ENCODE data around the gene NSFL1C.
"Not testable (repeated sequence)": the region's sequence is repeated elsewhere in the genome, so short reads cannot be mapped to it uniquely, and the experiment has no call there.

NSFL1C gene

DNA sequence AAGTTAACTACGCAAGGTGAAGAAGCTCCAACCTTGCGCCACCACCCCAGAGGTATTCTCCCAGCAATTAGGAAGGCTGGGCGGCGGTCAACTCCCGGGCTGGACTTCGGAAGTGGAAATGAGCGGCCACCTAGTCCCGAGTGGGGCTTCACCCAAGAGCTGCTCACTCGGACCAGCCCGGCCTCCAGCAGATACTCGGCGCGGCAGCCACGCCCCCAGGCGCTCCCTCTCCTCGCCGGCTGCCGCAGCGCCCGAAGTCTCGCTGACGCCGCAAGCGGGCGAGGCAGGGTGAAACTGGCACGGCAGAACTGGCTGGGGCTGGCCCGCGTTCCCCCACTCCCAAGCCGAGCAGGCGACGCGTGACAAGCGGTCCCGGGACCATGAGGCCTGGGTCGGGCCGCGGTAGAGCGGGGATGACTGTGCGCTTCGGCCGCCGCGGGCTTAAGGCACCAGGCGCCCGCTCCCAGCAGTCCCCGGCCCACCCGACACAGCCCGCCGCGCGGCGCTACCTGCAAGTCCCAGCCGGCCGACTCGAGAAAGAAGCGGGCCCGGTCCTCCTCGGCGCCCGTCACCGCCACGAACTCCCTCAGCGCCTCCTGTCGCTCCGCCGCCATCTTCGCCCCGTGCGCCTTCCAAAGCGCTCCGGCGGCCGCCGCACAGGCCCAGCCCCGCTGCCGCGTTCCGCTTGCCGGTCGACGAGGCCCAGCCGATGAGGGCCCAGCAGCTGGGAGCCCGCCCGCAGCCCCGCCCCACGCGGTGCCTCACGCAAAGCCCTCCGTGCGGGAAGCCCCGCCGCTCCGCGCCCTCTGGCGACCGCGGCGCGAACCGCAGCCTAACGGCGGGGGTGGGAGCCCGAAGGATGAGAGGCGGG lies at the start of gene NSFL1C:
TSS of gene NSFL1C (minus strand) at position 639 of the 871 bp plus-strand sequence. CDS start at position 614, 25 bp downstream.
- DNase-seq, result peak; percentile 89 to 97

DNA sequence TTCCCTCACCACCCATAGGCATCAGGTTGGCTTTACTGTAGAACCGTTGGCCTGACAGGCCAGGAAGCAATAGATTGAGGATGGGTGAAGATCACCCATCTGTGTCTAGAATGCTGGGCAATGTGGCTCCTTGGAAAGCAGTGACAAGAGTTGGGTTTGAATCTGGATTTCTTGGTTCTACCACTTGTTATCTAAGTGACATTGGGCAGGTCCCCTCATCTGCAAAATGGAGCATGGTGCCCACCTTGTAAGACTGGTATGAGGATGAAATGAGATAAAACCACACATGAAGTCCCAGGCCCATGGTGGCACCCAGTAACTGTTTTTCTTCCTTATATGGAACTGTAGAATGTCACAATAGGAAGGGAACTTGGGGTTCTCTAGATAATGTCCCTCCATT lies 47.2 kb upstream of the NSFL1C start:
- no peak for DNase-seq

DNA sequence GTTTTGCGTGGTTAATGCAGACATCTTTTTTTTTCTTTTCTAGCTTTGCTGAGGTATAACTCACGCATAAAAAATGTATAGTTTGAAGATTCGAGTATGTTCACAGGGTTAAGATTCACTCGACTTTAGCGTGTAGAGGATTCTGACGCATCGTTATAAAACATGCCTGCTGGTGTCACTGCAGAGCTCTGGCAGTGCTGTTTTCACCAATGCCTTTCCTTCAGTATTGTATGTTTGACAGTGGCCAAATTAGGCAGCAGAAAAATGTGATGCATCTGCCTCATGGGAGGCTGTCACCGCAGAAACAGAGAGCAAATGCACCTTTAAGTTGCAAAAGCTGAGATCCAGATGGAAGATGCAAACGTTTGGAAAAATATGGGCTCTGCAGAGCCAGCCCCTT lies 42.6 kb upstream of the NSFL1C start:
- peak; percentile 38 to 55 for DNase-seq

DNA sequence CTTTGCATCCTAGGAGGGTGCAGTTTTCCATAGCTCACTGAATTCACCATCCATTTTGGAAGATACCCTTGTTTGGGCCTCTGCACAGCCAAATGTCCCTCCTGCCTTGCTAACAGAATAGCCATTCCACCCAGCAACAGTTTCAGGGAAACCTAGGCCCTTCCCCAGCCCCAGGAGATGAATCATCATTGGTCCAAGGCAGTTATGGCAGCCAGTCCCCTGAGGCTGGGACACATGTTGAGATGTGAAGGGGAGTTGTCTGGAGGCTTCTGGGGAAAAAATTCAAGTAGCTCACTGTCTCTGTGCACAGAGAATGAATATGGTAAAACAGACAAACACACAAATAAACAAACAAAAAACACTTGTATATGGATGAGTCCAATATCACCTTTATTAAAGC lies 41.9 kb upstream of the NSFL1C start:
- no peak for DNase-seq

DNA sequence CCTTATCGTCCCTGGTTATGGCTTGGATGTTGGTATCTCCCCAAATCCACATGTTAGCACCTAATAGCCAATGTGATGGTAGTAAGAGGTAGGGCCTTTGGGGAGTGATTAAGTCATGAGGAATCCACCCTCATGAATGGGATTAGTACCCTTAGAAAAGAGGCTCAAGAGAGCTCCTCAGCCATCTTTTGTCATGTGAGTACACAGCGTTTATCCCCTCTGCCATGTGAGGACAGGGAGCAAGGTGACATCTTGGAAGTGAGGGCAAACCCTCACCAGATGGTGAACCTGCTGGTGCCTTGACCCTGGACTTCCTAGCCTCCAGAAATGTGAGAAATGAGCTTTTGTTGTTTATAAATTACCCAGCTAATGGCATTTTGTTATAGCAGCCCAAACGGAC lies 40.6 kb upstream of the NSFL1C start:
- DNase-seq, result no peak

DNA sequence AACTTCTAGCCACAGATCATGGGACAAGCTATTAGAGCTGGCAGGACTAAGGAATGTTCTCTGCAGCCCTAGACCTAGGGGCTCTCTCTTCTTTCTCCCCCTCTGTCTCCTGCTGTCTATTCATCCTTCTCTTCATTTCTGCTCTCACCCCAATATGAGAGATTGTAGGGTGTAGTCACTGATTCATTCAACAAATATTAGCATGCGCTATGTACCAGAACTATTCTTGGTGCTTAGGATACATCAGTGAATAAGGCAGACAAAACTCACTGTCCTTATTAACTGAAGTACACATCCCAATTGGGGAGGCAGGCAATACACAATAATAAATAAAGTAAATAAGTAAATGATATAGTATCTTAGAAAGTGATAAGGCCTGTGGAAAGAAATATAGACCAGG lies 39.2 kb upstream of the NSFL1C start:
- DNase-seq, result no peak

DNA sequence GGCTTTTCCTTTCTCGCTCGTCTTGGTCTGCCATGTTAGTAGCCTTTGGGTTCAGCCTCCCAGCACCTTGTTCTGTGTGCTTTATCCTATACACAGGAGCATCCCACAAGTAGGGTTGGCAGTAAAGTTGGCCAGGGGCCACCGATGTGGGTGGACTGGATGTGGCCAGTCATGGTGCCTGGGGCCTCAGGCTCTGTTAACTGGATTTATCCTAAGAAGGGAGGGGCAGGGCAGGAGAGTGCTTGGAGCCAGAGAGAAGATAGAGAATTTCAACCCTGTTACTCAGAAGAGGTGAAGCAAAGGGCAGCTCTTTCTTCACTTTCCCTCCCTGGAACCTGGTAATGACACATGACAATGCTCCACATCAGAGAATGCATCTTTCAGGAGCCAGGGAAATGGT lies 38.7 kb upstream of the NSFL1C start:
- no peak for DNase-seq

DNA sequence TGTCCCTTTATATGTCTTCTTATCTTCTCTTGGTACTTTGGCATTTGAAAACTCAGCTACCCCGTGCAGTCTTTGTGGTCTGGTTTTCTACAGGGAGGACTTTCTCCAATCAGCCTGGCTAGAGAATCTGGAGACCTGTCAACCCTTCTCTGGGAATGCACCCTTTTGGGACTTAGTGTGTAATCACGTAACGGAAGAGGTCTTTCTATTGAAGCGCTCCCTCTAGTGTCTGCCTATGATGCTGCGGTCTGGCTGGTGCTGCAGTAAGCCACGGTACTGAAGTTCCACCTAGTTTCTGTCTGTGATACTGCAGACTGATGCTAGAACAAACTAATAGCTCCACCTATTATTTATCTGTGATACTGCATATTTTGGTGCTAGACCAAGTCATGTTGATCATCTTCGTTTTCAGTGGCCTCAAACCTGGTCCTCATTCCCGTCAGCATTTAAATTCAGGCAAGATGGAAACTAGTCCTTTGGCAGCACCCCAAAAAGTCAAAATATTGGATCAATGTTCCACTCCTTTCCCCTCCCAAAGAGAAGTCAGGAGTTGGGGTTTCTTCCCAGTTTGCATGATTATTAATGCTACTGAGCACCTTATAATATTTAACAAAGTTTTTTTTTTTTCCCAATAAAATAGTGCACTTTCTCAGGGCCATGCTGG lies 37.0 kb upstream of the NSFL1C start:
- DNase-seq, result peak; percentile 92 to 97

DNA sequence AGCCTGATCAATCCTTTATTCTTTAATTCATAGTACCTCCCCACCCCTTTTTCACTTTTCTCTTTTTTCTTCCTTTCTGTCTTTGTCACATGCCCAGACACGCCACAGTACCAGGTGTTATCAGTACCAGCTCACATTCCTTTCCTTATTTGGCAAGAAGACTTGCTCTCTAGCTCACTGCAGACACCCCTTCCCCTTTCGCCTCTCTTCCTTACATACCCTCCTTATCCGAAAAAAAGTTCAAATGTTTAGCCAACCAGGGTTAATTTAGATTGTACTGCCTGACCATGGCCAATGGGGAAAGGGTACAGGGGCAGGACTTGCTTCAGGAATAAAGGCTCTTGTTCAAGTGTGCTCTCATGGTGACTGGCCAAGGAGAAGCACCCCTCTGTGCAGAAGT lies 33.8 kb upstream of the NSFL1C start:
- DNase-seq, result no peak

DNA sequence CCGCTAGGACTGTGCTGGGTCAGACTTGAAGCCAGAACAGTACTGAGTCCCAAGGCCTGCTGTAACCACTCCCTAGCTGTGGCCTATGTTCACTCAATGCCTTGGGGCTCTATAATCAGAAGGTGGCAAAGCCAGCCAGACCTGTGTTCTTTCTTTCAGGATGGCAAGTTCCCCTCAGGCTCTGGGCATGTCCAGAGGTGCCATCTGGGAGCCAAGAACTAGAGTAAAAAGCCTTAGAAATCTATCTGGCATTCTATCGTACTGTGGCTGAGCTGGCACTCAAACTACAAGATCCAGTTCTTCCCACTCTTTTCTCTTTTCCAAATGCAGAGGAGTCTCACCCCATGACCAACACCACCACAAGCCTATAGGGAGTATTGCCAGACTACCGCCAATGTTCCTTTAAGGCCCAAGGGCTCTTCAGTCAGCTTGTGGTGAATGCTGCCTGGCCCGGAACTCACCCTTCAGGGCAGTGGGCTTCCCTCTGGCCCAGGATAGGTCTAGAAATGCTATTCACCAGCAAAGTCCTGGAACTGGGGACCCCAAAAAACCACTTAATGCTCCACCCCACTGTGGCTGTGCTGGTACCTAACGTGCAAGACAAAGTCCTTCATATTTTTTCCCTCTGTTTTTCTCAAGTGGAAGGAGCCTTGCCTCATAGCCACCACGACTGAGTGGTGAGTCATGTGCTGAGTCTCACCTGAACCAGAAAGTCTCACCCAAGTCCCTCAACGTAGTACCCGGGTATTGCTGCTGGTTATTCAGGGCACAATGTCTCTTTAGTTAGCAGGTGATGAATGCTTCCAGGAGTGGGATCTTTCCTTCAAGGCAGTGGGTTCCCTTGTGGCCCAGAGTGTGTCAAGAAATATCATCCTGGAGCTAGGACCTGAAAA lies 33.1 kb upstream of the NSFL1C start:
- no peak for DNase-seq

DNA sequence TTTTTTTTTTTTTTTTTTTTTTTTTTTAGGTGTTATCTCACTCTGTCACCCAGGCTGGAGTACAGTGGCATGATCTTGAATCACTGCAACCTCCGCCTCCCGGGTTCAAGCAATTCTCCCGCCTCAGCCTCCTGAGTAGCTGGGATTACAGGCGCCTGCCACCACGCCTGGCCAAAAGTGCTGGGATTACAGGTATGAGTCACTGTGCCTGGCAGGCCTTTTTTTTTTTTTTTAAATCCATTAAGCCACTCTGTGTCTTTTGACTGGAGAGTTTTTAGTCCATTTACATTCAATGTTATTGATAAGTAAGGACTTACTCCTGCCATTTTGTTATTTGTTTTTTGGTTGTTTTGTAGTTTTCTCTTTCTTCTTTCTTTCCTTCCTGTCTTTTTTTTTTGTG lies 30.7 kb upstream of the NSFL1C start:
- not testable (repeated sequence) for DNase-seq

DNA sequence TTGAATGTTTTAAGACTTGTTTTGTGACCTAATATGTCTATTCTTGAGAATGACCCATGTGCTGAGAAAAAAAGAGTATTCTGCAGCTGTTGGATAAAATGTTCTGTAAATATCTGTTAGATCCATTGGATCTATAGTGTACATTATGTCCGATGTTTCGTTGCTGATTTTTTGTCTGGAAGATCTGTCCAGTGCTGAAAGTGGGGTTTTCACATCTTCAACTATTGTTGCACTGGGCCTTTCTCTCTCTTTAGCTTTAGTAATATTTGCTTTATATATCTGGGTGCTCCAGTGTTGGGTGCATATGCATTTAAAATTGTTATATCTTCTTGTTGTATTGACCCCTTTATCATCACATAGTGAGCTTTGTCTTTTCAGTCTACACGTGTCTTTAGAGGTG lies 30.3 kb upstream of the NSFL1C start:
- DNase-seq, result no peak

DNA sequence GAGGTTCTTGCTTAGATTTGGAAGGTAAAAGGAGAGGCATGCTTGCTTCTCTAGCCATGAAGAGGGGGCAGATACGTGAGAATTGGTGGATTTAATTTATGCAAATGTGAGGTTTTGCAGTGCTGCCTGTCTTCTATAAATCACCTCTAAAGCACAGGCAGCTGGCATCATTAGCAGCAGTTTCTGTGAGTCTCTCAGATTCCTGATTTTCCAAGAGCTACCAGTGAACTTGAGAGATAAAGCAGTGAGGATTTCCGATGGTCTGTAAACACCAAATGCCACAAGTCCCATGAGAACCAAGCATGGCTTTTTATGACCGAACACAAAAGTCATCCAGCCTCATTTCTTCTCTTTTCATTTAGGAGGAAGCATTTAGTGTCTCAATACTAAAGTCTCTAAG lies 27.8 kb upstream of the NSFL1C start:
- no peak for DNase-seq

DNA sequence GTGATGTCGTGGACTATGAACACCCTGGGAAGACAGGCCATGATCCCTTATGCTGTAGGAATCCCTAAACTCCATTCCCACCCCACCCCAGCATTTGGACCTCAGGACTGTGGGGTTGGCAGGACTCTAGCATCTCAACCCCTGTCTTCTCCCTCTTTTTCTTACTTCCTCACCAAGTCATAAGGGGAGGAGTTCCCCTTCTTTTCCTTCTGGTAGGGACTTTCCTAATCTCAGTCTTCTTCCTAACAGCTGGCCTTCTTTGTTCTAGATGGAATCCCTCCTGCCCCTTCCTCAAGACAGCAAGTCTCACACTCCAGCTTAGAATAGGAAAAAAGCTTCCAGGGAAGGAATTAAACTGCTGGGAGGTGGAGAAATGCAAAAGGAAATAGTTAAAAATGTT lies 26.9 kb upstream of the NSFL1C start:
- DNase-seq, result peak in 1 of 2 donors; percentile 64

DNA sequence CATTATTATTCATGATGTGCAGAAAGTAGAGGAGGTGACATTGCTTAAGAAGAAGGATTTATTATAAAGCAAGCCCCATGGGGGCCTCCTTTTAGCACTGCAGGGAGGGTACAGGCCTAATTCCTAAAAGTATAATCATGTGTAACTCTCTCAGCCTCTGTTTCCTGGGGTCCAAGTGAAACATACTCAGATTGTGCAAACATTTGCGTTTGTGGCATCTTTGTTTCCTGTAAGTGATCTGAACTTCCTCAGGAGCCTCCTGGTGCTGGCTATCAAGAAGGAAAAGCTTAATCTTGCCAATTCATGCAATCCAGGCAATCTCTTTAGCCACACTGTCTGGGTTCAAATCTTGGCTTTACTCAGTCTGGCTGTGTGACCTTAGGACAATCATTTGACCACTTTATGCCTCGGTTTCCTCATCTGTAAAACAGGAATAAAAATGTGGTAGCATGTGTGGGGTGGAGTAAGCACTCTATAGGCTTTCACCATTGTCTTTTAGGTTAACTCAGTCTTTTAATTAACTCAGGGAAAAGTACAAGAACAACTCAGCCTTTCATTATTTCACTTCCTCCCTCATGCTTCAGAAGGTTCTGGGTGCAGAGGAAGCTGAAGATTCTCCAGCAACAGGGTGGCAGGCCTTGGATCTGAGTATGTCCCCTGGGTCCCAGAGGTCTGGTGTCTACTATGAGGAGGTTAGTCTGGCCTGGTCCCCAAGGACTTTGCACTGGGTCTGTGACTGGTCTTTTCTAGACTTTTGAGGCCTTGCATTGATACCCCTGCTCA lies 25.4 kb upstream of the NSFL1C start:
- DNase-seq, result peak in 1 of 2 donors; percentile 54

DNA sequence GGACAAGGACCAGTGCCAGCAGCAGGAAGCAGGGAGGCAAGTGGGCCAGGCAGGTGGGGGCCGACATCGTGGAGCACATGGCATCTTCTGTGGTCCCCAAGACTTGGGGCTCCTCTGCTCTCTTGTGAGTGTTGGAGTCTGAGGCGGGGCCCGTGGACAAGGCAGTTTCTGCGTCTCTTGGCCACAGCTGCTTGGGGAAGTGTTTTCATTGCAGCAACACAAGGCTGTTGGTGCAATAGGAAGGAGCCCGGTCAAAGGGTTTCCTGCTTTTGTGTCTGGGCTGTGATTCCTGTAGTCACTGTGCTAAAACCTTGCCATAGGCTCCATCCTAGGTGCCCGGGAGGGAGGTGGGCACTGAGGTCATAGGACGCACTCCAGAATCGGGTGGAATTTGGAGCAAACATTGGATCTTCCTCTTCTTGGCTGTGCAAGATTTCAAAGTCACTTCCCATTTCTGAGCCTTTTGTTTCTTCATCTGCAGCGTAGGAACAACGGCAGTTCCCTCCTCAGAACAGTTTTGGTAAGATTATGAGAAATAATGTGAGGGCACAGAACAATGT lies 24.7 kb upstream of the NSFL1C start, which contains the start of gene SIRPB2:
TSS of gene SIRPB2 (minus strand) at position 140 of the 560 bp plus-strand sequence. CDS start at position 79, 61 bp downstream.
- peak; percentile 86 to 94 for DNase-seq

DNA sequence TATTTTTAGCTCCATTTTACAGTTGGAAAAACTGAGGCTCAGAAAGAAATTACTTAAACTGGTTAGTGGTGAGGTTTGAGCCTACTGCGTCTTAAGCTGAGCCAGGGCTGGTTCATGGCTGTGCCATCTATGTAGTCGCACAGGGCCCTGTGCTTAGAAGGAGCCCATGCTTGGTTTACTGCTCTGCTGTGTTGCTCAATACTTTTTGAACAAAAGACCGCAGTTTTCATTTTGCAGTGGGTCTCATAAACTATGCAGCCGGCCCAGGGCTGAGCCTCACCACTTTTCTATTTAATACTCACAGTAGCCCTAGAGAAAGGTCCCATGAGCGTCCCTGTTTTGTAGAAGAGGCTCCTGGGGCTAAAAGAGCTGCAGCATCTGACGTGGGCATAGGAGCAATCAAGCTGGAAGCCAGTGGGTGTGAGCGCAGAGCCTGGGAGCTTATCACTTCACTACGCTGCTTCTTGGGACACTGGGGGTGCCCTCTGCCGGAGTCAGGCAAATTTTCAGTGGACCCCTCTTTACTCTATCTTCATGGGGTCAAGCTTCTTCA lies 24.1 kb upstream of the NSFL1C start:
- DNase-seq, result peak in 1 of 2 donors; percentile 53

DNA sequence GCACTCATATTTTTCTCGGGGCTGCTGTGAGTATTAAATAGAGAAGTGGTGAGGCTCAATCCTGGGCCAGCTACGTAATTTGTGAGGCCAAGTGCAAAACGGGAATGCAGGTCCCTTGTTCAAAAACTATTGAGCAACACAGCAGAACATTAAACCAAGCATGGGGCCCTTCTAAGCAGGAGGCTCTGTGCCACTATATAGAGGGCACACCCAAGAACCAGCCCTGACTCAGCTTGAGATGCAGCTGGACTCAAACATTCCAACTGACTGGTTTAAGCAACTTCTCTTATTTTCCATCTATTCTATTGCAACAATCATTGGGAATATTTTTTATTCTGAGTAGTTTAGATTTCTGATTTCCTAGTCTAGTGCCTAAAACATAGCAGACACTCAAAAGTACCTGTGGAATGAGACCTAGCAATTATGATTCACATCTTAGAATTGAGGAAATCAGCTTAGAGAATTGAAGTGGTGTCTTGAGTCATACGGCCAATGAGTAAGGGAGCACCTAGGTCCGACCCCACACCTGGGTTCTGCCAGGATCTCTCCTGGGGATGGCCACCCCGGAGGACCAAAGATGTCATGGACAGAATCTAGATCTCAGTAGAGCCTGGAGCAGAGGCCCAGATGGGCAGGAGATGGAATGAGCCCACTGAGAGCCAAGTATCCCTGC lies 23.3 kb upstream of the NSFL1C start:
- peak; percentile 34 to 49 for DNase-seq

DNA sequence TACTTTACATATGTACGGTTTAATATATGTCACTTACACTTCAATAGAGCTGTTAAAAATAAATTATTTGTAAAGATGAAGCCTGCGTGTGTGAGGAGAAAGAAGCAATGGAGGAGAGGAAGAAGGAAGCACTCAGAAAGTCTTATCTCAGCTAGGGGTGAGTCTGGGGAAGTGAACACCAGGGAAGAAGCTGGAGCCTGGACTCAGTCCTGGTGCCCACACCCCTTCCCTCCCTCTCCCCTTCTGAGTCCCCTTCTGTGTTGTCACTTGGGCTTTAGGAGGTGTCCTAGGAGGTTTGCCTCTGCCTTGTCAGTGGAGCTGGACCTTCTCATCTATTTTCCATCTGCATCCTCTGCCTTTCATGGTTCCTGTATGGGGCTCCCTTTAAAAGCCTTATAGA lies 22.7 kb upstream of the NSFL1C start:
- no peak for DNase-seq

DNA sequence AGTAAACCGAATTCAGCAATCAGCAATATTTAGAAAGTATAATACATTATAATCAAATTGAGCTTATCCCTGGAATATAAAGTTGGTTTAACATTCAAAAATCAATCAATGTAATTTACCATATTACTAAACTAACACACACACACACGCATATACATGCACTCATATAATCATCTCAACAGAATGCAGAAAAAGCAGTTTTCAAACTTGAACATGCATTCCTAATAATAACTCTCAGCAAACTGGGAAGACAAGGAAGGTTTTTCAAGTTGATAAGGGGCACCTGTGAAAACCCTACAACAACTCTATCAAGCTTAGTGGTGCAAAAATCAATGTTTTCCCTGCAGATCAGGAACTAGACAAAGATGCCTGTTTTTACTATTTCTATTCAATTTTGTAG lies 19.9 kb upstream of the NSFL1C start:
- DNase-seq, result no peak

Measured in inflammatory macrophage treated with lipopolysaccharide for 1 hour (primary cell).